Measurements from ENCODE around the gene PIGS. TPM values are rescaled to one million over a fixed set of nuclear protein-coding genes. Genes with fewer than 3 reads are reported as not detected.

Gene PIGS
- polyA plus RNA-seq, 3 donors, result 59.4 to 87.5 (median 84.9) TPM

DNA sequence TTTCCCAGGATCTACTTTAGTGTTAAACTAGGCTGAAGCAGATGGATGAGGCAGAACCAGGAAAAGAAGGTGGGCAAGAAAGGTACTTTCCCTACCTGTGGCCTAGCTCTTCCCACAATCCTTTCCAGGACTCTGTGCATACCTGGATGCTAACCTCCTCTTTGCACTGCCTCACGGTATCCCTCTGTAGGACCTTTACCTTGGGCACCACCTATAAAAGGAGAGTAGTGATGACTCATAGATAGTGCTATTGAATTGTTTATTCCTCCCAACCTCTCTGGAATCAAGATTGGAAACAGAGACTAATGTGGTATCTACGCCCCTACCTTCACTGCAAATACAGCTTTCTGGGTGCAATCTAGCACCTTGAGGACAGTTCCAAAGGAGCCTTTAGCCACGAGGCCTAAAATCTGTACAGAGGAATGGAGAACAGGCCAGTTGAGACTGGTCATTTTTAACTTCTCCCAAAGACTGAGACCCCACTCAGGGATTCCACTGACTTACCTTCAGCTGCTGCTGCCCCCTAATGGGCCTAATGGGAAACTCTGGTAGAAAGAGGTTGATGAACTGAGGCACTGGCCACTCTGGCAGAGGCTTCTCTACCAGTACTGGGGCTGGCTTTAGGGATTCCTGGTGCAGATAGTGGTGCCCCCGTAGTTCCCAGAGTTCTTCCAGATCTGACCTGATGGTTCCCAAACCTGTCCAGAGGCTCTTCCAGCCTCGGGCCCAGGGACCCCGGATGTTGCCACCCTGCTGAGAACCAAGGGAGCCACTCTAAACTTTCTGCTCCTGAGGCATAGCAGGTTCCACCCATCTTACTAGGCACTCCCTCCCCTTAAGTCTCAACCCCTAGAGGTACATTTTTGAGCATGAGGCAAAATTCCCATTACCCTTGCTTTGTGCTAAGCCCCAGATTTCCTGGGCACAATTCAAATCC, 41.9 kb upstream of the PIGS start:
- TF ChIP-seq, protein P1, sequence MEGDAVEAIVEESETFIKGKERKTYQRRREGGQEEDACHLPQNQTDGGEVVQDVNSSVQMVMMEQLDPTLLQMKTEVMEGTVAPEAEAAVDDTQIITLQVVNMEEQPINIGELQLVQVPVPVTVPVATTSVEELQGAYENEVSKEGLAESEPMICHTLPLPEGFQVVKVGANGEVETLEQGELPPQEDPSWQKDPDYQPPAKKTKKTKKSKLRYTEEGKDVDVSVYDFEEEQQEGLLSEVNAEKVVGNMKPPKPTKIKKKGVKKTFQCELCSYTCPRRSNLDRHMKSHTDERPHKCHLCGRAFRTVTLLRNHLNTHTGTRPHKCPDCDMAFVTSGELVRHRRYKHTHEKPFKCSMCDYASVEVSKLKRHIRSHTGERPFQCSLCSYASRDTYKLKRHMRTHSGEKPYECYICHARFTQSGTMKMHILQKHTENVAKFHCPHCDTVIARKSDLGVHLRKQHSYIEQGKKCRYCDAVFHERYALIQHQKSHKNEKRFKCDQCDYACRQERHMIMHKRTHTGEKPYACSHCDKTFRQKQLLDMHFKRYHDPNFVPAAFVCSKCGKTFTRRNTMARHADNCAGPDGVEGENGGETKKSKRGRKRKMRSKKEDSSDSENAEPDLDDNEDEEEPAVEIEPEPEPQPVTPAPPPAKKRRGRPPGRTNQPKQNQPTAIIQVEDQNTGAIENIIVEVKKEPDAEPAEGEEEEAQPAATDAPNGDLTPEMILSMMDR (IDR thresholded peaks at IDR 0.05), result peak; percentile 81
- no peaks in the 10 kb centered on the region for H3K27me3 ChIP-seq (ENCODE audit: control insufficient read depth in 2 of 2, insufficient read depth in 2 of 2, low read length in 2 of 2)
- H3K4me3 ChIP-seq (replicated peaks in 1 of 3; ENCODE audit: low read depth in 2 of 3, low read length in 3 of 3), result no peak overlapping the region
- Mint-ChIP-seq H3K9me3 (no peaks in the 10 kb centered on the region), H3K27ac (peak overlapping the region in 3 of 7 donors; percentile 6 to 46 (median 25)), H3K4me3 (no peak overlapping the region), H3K27me3 (ENCODE audit: low read depth in 3 of 3) (peaks cover 0 to 1% (median 0%) of the 10 kb centered on the region in 3 donors), H3K36me3 (peaks cover 76 to 85% of the 10 kb centered on the region in 2 donors), H3K4me1 (no peaks in the 10 kb centered on the region)
- H3K9ac ChIP-seq (ENCODE audit: insufficient read depth, low read length, poor library complexity, severe bottlenecking), result no peak overlapping the region
- peaks cover 38% of the 10 kb centered on the region for H4K20me1 ChIP-seq (ENCODE audit: insufficient read depth, low read length)
- no peaks in the 10 kb centered on the region for H3K4me1 ChIP-seq (ENCODE audit: control insufficient read depth in 1 of 2, insufficient read depth in 2 of 2, low read length in 2 of 2)
- no peak overlapping the region for H2AFZ ChIP-seq (ENCODE audit: insufficient read depth, low read depth, low read length, poor library complexity, severe bottlenecking)
- H3K4me2 ChIP-seq (replicated peaks; ENCODE audit: extremely low read depth, low read length, poor library complexity, severe bottlenecking), result no peak overlapping the region
- intact Hi-C loops (cut with micrococcal nuclease), result loop anchor here (2.0 kb wide), 1 partner anchor 118 kb away; no protein-coding TSS in a partner anchor
- H3K27ac ChIP-seq (ENCODE audit: low read depth in 1 of 2, low read length in 2 of 2), result peak overlapping the region in 1 of 2 donors; percentile 42
- H3K79me2 ChIP-seq (ENCODE audit: insufficient read depth, low read length), result no peaks in the 10 kb centered on the region
- no peaks in the 10 kb centered on the region for H3K9me3 ChIP-seq (replicated peaks in 1 of 2; ENCODE audit: control insufficient read depth in 1 of 2, insufficient read depth in 1 of 2, low read length in 2 of 2)
- DNase-seq, result peak in 2 of 3 donors; percentile 20 to 28
- WGBS (ENCODE audit: insufficient coverage), result 100% methylated on average over 2 of the region's 6 CpGs
- peaks cover 76 to 97% of the 10 kb centered on the region in 2 donors for H3K36me3 ChIP-seq (replicated peaks in 1 of 2; ENCODE audit: control insufficient read depth in 1 of 2, insufficient read depth in 2 of 2, low read length in 2 of 2)

DNA sequence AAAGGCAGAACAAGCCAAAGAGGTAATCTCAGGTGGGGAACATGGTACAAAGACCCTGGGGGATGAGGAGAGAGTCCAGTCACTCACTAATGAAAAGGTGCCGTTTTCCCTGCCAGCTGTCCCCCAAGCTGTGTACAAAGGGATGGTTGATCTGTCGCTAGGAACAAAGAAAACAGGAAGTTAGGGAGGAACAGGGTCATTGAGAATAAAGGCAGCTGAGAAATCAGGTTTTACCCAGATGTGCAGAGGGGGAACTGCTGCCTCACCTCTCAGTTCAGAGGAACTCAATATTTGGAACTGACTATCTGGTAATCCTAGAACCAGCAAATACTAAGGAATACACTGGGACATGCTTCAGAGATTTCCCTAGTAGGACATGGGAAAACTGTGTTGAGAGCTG, 41.2 kb upstream of the PIGS start:
- no peaks in the 10 kb centered on the region for H3K4me1 ChIP-seq (ENCODE audit: control insufficient read depth in 1 of 2, insufficient read depth in 2 of 2, low read length in 2 of 2)
- DNase-seq, result no peak
- peaks cover 38% of the 10 kb centered on the region for H4K20me1 ChIP-seq (ENCODE audit: insufficient read depth, low read length)
- H3K9me3 ChIP-seq (replicated peaks in 1 of 2; ENCODE audit: control insufficient read depth in 1 of 2, insufficient read depth in 1 of 2, low read length in 2 of 2), result no peaks in the 10 kb centered on the region
- H3K9ac ChIP-seq (ENCODE audit: insufficient read depth, low read length, poor library complexity, severe bottlenecking), result no peak overlapping the region
- no peaks in the 10 kb centered on the region for H3K27me3 ChIP-seq (ENCODE audit: control insufficient read depth in 2 of 2, insufficient read depth in 2 of 2, low read length in 2 of 2)
- no peak overlapping the region for H3K4me3 ChIP-seq (replicated peaks in 1 of 3; ENCODE audit: low read depth in 2 of 3, low read length in 3 of 3)
- no peak overlapping the region for H2AFZ ChIP-seq (ENCODE audit: insufficient read depth, low read depth, low read length, poor library complexity, severe bottlenecking)
- H3K79me2 ChIP-seq (ENCODE audit: insufficient read depth, low read length), result no peaks in the 10 kb centered on the region
- peaks cover 69 to 93% of the 10 kb centered on the region in 2 donors for H3K36me3 ChIP-seq (replicated peaks in 1 of 2; ENCODE audit: control insufficient read depth in 1 of 2, insufficient read depth in 2 of 2, low read length in 2 of 2)
- Mint-ChIP-seq H3K27ac (peak overlapping the region in 4 of 7 donors; percentile 1 to 46 (median 42)), H3K27me3 (ENCODE audit: low read depth in 3 of 3) (peaks cover 0 to 1% (median 0%) of the 10 kb centered on the region in 3 donors), H3K9me3 (no peaks in the 10 kb centered on the region), H3K36me3 (peaks cover 72 to 81% of the 10 kb centered on the region in 2 donors), H3K4me1 (no peaks in the 10 kb centered on the region), H3K4me3 (no peak overlapping the region)
- TF ChIP-seq, protein P1 (IDR thresholded peaks at IDR 0.05), result no peak
- intact Hi-C loops (cut with micrococcal nuclease), result loop anchor here (2.0 kb wide), 1 partner anchor 118 kb away; no protein-coding TSS in a partner anchor
- H3K4me2 ChIP-seq (replicated peaks; ENCODE audit: extremely low read depth, low read length, poor library complexity, severe bottlenecking), result no peak overlapping the region
- peak overlapping the region in 1 of 2 donors; percentile 17 for H3K27ac ChIP-seq (ENCODE audit: low read depth in 1 of 2, low read length in 2 of 2)
- 11% methylated on average over 2 of the region's 2 CpGs for WGBS (ENCODE audit: insufficient coverage)

Data from CD14-positive monocyte (primary cell).